ENCODE data around the gene STX17.
"Not testable (repeated sequence)": the region's sequence is repeated elsewhere in the genome, so short reads cannot be mapped to it uniquely, and the experiment has no call there.

Gene STX17

DNA sequence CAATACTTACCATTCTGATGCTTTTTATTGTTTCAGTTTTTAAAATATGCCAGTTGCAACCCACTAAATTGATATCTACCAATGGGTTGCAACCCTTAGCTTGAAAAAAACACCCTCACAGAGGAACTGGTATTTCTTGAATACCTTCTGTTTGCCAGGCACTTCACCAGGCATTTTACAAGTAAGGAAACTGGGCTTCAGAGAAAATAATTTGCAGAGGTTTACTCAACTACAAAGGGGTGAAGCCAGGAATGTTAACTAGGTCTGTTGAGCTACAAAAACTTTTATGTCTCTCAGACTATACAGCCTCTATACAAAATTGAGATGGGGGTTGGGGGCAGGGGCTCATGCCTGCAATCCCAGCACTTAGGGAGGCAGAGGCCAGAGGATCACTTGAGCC, 65.0 kb downstream of the STX17 start:
- DNase-seq (ENCODE audit: low read depth), result no peak

DNA sequence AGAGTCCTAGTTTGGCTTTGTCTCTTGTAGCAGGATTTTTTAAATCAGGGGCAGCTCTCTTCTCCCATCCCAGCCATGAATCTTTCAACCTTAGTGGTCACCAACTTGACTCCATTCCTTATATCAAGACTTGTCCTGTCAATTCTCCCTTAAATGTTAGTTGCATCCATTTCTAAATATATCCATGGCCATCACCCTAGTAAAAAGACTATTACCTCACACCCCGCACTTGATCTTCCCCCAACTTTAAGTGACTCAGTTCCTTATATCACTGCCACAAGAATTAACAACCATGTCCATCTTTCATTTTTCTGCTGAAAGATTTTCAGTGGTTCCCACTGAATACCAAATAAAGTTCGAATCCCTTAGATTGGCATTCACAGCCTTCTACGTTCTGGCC, 67.0 kb downstream of the STX17 start:
- no peak for DNase-seq (ENCODE audit: low read depth)

DNA sequence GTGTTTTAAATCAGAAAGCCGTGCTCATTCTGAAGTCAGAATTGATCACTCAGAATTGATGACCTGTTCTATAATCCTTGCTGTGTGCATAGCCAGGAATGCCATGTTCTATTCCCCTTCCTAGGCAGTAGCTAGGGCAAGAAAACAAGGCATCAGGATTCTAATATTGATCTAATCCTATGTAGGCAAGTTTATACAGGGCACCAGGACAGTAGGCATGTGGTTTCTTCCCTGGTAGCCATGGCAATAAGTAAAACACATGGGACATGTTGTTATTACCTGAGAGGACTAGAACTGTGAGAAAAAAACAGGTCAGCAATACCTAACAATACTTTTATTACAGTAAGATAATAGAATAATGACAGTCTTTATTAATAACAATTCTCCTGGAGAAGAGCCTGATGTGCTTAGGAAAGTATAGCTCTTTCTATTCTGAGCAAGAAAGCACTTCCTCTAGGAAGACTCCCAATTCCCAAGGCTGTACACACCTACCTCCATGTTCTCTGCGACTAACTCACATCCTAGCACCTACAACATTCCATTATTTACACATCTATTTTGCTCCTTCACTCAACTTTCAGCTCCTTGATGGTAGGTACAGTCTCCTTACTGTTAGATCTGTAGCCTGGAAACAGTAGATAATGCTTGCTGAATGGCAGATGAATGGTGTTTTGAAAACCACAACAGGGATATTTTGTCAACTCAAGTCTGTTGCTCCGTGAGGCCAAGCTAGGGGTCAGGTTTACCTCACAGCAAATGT, 70.8 kb downstream of the STX17 start:
- no peak for DNase-seq (ENCODE audit: low read depth)

DNA sequence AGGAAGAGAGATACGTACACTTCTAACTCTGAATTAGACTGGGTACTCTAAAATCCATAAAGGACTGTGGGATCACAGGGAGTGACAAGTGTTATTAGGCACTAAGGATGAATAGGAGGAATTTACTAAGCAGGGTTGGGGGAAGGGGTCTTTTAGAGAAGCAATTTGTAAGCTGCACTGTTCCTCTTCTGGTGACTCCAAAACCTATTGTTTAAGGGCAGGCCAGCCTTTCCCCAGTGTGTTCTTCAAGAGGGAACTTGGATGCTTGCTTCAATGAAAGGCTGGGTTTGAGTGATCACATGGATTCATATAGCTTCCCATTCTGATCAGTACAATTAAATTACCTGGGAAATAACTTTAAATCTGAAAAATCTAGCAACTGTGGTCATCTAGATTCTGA, 71.8 kb downstream of the STX17 start:
- no peak for DNase-seq (ENCODE audit: low read depth)

DNA sequence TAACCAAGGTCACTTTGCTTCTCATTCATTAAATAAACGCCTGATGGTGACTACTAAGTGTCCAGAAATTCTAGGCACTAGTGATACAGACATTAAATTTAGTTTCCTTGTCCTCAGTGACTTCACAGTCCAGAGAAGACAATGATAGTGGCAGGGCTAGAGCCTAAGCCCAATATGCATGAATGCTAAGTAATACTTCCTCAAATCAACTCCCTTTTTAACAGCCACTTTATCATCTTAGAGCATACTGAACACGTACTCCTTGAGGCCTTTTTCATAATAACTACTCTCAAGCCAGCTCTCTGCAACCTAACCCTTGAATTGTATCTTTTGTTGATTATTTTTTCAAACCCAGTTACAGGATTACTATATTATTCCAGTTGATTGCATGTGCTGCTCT, 74.1 kb downstream of the STX17 start:
- no peak for DNase-seq (ENCODE audit: low read depth)

DNA sequence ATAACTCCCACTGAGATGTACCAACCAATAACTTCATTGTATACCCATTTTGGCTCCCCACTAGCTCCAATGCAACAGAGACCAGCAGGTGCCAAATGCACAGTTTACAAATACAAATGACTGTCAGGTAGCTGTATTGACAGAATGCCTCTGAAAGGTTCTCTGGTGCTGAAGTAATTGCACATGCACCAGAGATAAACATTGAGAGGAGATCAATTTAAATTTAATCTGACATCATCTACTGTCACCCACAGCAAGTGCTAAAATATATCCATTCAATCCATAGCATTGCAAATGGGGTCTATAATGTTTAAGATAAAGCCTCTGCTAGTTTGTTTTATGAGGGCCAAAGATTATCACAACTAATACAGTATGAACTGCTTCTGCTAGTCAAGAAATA, 80.2 kb downstream of the STX17 start:
- no peak for DNase-seq (ENCODE audit: low read depth)

DNA sequence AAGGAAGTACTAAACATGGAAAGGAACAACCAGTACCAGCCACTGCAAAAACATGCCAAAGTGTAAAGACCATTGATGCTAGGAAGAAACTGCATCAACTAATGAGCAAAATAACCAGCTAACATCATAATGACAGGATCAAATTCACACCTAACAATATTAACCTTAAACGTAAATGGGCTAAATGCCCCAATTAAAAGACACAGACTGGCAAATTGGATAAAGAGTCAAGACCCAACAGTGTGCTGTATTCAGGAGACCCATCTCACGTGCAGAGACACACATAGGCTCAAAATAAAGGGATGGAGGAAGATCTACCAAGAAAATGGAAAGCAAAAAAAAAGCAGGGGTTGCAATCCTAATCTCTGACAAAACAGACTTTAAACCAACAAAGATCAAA, 84.1 kb downstream of the STX17 start:
- not testable (repeated sequence) for DNase-seq (ENCODE audit: low read depth)

DNA sequence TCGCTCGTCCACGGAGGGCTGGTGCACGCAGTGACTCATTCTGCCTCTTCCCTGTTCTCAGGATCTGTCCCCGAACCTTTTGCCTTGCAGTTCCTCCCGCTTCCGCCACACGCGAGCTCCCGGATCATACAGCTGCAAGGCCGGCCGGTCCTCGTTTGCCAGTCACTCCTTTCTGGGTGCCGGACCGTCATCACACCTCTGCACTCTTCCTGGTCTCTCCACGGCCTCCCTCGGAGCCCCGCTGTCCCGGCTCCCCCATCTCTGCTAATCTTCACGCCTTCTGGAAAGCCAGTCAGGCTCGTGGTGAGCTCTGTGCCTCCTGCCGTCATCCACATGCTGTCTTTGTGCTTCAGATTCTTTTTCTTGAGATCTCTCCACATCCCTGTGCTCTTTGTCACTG, 91.8 kb downstream of the STX17 start:
- DNase-seq (ENCODE audit: low read depth), result no peak

DNA sequence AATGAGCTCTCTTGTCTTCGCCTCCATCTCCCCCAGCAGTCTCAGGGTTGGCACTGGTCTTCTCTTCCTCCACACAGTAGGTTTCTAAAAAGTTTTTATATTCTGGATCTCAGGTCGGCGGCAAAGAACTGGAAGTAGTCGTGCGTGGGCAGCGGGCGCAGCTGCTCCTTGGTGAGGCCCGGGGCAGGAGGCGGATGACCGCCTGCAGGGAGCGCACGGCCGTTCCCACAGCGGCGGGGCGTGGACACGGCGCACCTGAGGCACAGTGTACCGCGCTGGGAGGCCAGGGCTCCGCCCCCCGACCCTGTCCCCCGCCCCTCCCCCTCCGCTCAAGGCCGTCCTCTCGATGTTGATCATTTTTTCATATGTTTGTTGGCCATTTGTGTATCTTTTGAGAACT, 92.4 kb downstream of the STX17 start:
- DNase-seq (ENCODE audit: low read depth), result no peak

DNA sequence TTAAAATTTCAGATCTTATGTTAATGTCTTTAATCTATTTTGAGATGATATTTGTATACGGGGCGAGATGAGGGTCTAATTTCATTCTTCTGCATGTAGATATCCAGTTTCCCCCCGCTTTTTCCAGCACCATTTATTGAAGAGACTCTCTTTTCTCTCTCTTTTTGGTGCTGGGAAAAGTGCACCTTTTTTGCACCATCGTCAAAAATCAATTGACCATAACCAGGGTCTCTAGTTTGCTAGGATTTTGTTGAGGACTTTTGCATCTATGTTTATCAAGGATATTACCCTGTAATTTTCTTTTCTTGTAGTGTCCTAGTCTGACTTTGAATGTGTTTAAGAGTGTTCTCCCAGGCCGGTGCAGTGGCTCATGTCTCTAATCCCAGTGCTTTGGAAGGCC, 93.3 kb downstream of the STX17 start:
- no peak for DNase-seq (ENCODE audit: low read depth)

DNA sequence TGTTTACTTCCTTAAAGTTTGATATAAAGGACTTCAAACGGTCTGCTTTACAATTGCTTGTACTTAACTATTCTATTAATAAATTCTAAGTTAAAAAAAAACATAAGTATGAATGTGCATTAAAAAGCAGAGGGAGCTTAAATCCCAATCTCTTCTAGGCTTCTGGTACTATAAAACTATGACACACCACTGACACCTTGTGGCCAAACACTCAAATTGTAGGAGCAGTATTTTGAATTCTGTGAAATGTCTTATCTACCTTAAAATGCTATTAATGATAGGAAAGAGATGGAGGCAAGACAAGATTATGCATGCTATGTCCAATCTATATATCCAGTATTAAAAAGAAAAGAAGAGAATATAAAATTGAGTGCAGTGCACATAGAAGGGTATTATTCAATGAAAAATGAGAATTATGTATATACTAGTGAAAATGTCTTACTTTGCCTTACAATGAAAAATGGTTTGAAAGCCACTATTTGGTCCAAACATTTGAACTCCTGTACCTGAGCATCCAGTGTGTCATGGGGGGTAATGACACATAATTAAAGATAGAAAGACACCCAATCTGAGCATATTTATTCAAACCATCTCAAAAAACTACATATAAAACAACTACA, 104.7 kb downstream of the STX17 start:
- peak; percentile 55 for DNase-seq (ENCODE audit: low read depth)

DNA sequence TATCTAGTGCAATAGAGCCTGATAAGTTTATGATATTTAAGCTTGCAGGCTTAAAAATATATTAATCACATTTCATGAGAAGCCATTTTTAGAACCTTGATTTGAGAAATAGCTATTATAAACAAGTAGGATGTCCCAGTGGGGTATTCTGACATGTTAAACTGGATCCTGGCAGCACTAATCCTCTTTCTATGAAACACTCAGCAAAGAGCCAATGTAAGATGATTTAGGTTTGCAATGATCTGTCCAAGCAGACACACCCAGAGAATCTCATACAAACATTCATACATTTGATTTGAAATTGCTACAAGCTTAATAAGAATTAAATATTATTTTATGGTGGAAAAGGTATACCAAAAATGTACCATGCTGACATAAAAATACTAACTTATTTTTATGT, 105.8 kb downstream of the STX17 start:
- DNase-seq (ENCODE audit: low read depth), result no peak

DNA sequence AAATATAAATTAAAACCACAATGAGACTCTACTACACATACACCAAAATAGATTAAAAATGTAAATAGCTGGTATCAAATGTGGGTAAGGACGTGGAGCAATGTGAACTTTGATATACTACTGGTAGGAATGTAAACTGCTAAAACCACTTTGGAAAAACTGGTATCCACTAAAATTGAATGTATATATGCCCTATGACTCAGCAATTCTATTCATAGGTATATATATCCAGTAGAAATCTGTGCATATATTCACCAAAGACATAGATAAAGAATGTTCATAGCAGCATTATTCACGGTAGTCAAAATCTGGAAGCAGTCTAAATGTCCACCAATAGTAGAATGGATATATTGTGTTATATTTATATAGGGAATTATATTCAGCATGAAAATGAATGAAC, 107.1 kb downstream of the STX17 start:
- DNase-seq (ENCODE audit: low read depth), result no peak

DNA sequence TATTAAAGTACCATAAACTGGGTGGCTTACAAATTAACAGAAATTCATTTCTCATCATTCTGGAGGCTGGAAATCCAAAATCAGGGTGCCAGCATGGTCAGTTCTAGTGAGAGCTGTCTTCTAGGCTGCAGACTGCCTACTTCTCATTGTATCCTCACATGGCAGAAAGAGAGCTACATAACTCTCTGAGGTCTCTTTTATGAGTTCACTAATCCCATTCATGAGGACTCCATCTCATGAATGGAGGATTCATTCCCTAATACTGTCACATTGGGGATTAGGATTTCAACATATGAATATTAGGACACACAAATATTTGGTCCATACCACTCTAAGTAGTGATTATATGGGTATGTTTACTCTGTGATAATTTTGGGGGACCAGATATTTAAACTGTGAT, 108.4 kb downstream of the STX17 start:
- DNase-seq (ENCODE audit: low read depth), result no peak

DNA sequence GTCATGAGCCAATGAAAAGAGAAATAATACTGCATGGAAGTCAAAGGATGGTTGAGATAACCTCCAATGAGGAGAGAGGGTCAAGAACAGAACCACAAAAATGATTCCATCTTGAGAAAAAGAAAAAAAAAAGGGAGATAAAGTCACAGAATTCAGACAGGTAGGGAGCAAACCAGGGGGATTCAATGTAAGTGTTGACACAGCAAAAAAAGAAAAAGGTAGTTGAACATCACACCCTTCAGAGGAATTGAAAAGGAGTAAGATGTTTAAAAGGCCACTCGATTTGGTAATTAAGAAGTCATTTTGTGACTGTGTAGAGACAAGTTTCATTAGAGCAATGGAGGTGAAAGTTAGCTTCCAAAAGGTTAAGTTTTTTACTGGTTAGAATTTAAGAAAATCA, 113.1 kb downstream of the STX17 start:
- DNase-seq (ENCODE audit: low read depth), result no peak
